Smooth muscle cell of the brain vasculature (primary cell): ENCODE measurements around the gene RASGRF1.

ENCODE experiments used
- DNase-seq: peaks from one replicate; pipeline ENCODE4 v3.0.0-alpha.2; 2012; ENCODE audit warnings: low read depth, low spot score

The RASGRF1 gene

DNA sequence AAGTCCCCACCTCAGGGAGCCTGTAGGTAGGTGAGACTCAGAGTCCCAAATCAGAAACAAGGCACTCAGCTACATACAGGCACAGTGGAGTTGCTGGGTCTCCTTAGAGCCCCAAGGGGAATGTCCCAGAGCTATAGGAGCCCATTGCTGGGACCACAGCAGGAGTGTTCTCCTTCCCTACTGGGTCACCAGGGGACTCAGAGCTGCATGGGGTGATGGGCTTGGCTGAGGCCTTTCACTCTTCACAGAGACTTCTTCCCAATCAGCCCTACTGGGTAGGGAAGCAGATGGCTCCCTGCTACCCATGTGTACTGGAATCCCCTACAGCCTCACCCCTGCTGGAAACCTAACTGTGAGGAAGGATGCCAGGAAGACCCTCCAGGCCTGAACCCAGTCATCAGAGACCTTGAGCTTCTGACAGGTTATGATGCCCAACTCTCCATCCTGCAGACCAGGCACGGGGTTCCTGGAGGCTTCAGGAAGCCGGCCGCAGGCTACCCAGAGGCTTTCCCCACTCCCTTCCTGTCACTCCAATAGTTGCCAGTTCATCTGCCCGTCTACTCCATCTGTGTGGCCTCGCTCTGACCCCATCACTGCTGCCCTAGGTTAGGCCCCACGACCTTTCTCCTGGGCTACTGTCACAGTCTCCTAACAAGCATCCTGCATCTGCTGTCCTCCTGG is 24.0 kb downstream of the RASGRF1 start:
- DNase-seq, result no peak

DNA sequence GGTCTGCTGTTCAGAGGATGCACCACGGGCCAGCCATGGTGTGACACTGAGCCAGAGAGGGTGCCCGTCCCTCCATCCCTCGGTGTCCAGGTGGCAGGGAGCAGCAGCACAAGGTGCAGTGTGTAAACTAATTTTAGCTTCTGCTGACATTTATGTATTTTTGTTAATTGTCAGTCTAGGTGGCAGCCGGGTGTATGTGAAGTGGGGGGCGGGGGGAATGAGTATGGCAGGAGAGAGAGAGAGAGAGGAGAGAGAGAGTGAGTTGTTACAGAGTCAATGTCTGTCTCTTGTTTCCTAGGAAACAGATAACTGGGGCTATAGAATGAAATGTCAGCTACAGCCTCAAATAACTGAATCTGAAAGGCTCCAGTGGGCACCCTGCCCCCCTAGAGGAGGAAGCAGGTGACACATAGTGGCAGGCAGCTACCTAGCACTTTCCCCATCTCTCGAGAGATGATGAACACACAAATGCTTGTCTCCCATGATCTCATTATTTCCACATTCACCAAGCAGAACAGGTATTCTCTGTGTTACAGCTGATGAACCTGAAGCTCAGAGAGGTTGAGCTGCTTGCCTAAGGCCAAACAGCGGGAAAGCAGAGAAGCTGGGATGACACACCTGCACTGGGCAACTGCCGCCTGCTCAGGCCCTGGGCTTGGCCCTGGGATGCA is 24.7 kb downstream of the RASGRF1 start:
- no peak for DNase-seq

DNA sequence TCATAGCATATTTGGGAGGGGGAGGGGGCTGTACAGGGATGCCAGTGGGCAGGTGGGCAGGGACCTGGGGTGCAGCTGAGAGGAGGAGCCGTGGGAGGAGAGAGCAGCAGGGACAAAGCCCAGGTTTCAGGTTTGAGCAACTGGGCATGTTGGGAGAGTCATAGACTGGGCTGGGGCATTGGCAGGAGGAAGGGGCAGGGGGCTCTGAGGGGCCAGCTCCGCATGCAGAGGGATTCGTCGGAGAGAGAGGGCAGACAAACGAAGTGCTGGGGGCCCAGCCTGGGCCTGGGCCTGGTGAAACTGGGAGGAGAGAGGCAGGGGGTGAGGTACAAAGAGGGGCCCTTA is 25.2 kb downstream of the RASGRF1 start:
- DNase-seq, result no peak

GRCh38 chr15:79064496-79064895 is 26.1 kb downstream of the RASGRF1 start:
- DNase-seq, result no peak

DNA sequence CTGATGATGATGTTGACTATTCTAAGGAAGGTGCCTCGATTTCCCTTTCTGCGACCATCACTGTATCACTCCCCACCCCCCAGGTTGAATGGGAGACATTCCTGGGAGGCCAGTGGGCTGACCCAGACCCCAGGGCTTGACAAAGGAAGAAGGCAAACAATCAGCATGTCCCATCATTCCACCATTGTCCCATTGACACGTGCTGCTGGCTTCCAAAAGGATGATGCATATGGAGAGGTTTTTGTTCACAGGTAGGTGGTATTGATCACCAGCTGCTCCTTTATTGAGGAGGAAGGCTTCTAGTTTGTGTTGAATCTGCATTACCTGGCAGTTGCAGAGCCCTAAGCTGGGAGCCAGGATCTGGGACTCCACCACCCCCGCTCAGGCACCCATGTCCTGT is 30.4 kb downstream of the RASGRF1 start:
- no peak for DNase-seq

GRCh38 chr15:79059081-79059572 is 31.5 kb downstream of the RASGRF1 start:
- DNase-seq, result no peak

DNA sequence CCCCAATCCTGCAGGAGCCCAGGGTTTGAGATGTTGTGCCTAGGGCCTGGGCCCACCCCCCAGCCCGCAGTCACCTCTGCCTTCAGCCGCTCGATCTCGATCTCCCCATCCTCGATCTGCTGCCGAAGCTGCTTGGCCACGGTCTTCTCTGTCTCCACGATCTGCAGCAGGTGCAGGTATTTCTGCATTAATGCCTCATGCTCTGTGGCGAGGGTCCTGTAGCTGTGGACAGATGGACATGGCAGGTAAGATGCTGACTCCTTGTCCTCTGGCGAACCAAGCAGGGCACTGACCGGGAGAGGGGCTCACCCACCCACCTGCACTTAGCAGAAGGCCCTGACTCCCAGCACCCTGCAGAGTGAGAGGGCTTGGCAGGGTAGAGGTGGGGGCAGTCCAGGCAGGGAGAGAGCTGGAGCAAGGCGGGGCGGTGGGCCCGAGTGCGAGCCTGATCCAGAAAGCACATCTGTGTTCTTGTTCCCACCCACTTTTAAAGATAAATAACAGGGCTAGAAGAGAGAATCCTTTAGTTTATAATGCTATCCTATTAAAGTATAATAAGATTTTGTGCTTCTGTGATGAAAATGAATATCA is 32.2 kb downstream of the RASGRF1 start:
- DNase-seq, result no peak

DNA sequence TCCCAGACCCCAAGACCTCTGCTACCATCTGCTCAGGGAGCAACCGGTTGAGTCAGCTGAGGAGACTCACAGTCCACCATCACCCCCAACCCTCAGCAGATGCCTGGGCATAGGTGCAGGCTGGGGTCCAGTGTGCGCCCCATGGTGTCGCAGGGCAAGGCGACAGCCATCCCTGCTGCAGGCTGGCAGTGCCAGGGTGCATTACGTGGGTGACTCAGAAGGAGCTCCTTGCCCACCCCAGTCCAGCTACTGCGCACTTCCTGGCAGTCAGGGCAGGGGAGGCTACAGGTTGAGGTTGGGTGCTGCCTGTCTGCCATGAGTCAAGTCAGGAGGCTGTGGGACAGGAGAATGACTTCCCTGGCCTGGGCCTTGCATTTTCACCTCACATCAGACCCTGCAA is 33.5 kb downstream of the RASGRF1 start:
- no peak for DNase-seq

- DNase-seq, result no peak
These were observed 36.2 kb downstream of the RASGRF1 start for GRCh38 chr15:79054350-79054749.

GRCh38 chr15:79053894-79054293 is 36.7 kb downstream of the RASGRF1 start:
- no peak for DNase-seq

DNA sequence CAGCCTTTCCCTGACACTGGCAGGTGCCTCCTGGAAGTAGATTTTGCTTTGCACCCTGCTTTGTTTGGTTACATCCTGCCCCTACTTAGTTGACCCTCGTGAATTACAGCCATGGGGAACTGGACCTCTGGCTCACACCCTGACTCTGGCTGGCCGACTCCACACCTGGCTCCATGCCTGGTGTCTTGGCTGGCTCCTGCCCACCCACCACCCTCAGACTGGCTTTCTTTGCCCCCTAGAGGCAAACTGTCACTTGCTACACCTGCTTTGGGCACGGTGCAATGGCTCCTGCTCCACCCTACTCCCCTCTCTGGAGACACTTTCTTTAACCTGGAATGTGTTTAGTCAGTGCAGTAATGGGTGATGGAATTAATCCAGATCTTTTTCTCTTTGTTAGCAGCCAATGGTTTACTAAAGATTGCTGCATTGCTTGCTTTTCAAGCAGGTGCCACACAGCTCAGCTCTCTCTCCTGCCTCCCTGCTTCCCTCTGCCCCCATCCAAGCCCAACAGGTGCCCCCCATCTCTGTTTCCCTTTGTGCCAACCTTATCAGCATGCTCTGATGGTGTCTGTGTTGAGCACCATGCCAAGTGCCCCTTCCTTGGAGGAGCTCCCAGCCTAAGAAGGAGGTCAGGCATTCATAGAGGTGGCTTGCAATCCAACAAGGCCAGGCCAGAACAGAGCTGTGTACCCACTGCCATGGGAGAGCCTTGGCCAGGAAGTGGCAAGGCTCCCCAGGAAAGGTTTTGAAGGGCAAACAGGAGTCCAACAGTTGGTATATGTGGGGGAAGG is 38.4 kb downstream of the RASGRF1 start:
- DNase-seq, result no peak

DNA sequence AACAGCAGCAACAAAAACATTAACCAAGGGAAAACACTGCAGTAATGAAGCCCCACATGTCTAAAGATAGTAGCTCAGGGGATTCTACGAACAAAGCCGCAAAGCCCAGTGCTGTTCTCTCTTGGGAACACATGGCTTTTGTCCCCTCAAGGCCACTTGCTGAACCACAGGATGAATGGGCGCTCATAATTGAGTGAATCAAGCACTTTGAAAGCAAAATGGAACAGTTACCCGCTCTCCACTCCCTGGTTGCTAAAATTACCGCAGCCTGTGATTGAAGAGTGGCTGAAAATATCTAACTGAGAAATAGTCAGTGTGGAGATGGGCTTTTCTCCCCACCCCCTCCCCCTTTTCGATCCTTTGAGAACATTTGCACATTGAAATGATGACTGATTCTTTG is 39.6 kb downstream of the RASGRF1 start:
- no peak for DNase-seq

GRCh38 chr15:79050341-79050740 is 40.2 kb downstream of the RASGRF1 start:
- no peak for DNase-seq

GRCh38 chr15:79049416-79049815 is 41.2 kb downstream of the RASGRF1 start:
- no peak for DNase-seq

GRCh38 chr15:79047676-79048439 is 42.7 kb downstream of the RASGRF1 start:
- DNase-seq, result no peak

DNA sequence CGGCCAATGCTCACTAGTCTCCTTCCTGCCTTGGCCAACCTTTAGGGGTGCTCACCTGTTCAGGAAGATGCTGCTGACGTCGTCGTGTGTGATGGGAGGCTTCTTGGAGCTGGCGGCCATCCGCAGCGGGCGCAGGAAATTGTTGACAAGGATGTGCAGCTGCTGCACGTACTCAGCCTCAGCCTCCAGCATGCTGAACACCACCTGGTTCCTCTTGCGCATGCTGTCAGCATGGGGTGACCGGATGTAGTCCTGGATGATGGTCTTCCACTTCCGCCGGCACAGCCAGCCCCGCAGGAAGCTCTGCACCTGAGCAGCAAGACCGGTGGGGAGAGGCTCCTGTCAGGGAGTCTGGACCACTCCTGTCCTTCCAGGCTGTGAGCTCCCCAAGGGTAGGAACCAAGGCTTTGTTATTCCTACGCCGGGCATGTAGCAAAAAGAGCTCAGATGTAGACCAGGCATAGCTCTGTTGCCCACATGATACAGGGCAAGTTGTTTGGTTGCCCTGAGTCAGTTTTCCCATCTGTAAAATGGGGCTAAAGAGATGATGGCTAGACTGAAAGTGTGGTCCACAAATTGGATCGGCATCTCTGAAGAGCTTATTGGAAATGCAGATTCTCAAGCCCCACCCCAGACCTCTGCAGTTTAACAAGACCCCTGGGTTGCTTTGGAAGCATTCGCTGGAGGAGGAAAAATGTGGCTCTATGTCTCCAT is 43.7 kb downstream of the RASGRF1 start:
- no peak for DNase-seq

DNA sequence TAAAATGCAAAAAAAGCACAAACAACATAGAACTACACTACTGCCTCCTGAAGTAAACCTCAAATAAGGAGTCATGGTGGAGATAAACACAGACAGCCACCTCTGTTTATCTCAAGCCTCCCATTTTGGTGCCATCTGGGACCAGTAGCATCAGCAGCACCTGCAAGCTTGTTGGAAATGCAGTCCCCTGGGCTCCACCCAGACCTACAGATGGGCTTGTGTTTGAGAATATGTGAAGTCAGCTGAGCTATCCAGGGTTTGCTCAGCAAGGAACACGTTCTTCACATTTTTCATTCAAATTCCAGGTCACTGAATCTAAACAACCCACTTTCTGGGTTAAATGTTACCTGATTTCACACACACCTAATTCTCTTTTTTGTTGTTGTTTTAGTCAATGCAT is 45.5 kb downstream of the RASGRF1 start:
- no peak for DNase-seq

DNA sequence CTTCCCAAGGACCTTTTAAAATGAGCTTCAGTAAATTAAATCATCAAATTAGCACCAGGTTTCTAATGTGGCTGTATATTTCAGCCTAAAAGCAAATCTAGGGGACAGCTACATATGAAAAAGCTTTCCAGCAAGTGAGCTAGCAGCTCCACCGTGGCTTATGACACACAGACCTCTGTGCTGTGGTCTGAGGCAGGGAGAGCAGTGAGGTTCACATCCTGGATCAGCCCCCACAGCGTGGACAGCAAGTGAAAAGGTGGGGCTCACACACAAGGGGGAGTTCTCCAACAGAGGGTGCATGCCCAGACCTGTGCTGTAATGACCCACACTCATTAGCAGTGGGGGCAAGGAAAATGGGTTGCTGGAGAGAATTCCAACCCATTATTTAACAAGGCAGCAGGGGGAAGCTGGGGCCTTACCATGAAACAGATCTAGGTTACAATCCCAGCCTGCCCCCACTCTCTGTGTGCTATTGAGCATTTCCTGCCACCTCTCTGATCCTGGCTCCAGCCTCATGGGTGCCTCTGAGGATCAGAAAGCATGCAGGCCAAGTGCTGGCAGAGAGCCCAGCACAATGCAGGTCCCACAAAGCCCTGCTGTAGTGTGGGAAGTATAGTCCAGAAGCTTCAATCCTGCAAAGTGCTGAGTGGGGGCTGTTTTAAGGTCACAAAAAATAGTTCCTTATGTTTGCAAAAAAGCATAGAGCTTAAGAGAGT is 48.2 kb downstream of the RASGRF1 start:
- DNase-seq, result no peak

DNA sequence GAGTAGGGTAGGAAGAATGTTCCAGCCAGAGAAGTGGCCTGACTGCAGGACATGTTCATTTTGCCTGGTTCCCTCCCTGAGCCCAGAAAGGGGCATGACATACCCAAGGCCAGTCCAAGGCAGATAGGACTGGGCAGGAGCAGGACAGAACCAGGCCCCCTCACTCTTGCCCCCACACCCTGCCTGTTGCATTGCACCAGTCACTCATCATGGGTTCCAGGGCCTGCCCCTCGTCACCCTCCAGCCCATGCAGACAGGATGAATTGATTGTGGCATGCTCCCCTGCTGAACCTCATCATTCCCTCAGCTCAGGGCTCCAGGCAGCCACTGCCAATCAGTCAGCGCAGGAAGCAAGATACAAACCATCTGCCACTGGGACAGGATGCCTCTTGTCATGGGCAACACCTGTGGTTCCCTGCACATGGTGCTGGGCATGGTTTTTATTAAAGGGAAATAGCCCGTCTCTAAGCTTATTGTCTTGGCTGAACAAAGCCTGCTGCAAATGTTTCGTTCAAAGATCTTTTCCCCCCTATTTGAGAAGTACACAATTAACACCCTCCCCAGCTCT is 48.9 kb downstream of the RASGRF1 start:
- no peak for DNase-seq

- no peak for DNase-seq
These were observed 52.7 kb downstream of the RASGRF1 start for GRCh38 chr15:79037848-79038247.
